ENCODE data around the gene COA5. TPM values are rescaled to one million over a fixed set of nuclear protein-coding genes. Genes with fewer than 3 reads are reported as not detected.

COA5 gene
- total RNA-seq, 1 experiment from 2014 or later: 18.6 TPM

DNA sequence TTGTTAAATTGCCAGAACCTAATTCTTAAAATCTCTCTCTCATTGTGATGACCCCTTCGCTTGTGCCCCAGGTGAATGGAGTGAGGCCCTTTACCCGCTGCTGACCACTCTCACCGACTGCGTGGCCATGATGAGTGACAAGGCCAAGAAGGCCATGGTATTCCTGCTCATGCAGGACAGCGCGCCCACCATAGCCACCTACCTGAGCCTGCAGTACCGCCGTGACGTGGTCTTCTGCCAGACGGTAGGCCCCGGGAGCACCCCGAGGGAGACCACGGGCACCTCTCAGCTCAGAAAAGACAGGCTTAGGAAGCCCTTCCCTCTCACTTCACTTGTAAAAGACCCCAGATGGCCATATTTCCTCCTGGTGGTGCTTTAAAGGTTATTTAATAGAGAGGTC is 44.9 kb downstream of the COA5 start:
- 0 out of 4 replicates have a peak, but pooled peaks cover 0 to 2% of the 10 kb centered on the region in 2 experiments for H3K36me3 ChIP-seq (ENCODE audit: control insufficient read depth in 1 of 2, insufficient read depth in 2 of 2, low read length in 2 of 2)
- H3K4me3 ChIP-seq (replicated peaks in 1 of 2; ENCODE audit: low read depth in 1 of 2, low read length in 2 of 2): no peak overlapping the region
- BruUV-seq (replicated peaks): no TSS peak
- no peak for ATAC-seq
- no peaks in the 10 kb centered on the region for H3K9me2 ChIP-seq (ENCODE audit: insufficient read depth)
- no peaks in the 10 kb centered on the region for H3K27me3 ChIP-seq (ENCODE audit: insufficient read depth, low read length)
- H3K79me2 ChIP-seq (ENCODE audit: insufficient read depth, low read length): no peaks in the 10 kb centered on the region
- ChIA-PET POLR2A (no interaction called here), CTCF (no interaction called here), RAD21 (ENCODE audit: low non-redundant PET in 1 of 2, low total read pairs in 2 of 2, uncharacterized antibody in 2 of 2, unreplicated experiment in 2 of 2) (no interaction called here)
- no peak overlapping the region for H3K4me2 ChIP-seq (ENCODE audit: low read length)
- no peaks in the 10 kb centered on the region for H3K9me3 ChIP-seq (ENCODE audit: control insufficient read depth in 1 of 2, insufficient read depth in 1 of 2, low read depth in 1 of 2, low read length in 2 of 2)
- H2AFZ ChIP-seq (ENCODE audit: low read depth, low read length, poor library complexity, severe bottlenecking): no peak overlapping the region
- TF ChIP-seq CEBPB (IDR thresholded peaks at IDR 0.05; ENCODE audit: low read depth) (no peak), CBX3 (IDR thresholded peaks at IDR 0.05; ENCODE audit: low read depth) (no peak), POLR2AphosphoS5 (IDR thresholded peaks at IDR 0.05; ENCODE audit: low read depth, low read length) (no peak), ELF1 (IDR thresholded peaks at IDR 0.05; ENCODE audit: borderline replicate concordance, low read depth) (no peak), SRF (IDR thresholded peaks at IDR 0.05; ENCODE audit: low read depth) (no peak), ZNF274 (IDR thresholded peaks at IDR 0.05; ENCODE audit: low read depth, low read length) (no peak)
- H3K4me1 ChIP-seq (ENCODE audit: control insufficient read depth in 1 of 2, insufficient read depth in 2 of 2, low read length in 2 of 2): peaks cover 0 to 6% of the 10 kb centered on the region in 2 experiments; a peak in 1 of 4 replicates
- DNase-seq (ENCODE audit: low read depth, low spot score): no peak
- no peak overlapping the region for H3K27ac ChIP-seq (ENCODE audit: low read depth, low read length)
- no peaks in the 10 kb centered on the region for H4K20me1 ChIP-seq (ENCODE audit: insufficient read depth)
- intact Hi-C loops (cut with micrococcal nuclease): no loop called here
- no peak overlapping the region for H3K9ac ChIP-seq (ENCODE audit: low read length)

DNA sequence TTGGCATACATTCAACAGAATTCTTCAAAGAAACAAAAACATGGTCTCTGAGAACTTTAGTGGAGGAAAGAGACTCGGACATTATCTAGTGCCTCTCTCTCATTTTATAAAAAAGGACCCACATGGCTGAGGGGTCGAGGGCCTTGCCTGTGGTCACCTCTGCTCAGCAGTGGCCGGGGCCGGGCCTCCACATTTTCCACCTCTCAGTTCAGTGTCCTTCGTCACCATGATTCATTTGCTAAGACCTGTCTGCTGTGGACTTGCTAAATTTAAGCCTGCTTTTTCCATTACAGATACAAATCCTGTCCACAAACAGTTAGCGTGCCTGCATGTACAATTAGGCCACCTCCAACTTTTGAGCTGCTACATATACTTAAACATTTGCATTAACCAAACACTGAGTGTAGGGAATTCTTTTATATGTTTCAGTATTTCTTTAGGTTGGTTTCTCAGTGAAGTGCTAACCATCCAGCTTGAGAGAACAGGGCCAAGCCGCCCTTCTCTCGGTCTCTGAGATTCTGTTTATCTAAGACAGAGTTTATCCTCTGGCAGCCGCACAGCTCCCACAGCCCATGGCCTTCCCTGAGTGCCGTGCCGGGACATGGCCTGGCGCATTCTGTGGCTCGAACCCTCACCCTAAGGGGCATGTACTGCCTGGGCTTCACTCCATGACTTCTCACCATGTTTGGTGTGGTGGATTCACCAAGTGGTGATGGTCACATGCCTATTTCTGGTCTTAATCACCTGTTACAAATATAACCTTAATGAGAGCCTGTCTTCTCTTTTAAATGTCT is 46.2 kb downstream of the COA5 start:
- no peak overlapping the region for H3K27ac ChIP-seq (ENCODE audit: low read depth, low read length)
- H3K4me1 ChIP-seq (ENCODE audit: control insufficient read depth in 1 of 2, insufficient read depth in 2 of 2, low read length in 2 of 2): peaks cover 0 to 6% of the 10 kb centered on the region in 2 experiments; a peak in 1 of 4 replicates
- no peaks in the 10 kb centered on the region for H3K9me2 ChIP-seq (ENCODE audit: insufficient read depth)
- no peak overlapping the region for H3K4me3 ChIP-seq (replicated peaks in 1 of 2; ENCODE audit: low read depth in 1 of 2, low read length in 2 of 2)
- H3K27me3 ChIP-seq (ENCODE audit: insufficient read depth, low read length): no peaks in the 10 kb centered on the region
- intact Hi-C loops (cut with micrococcal nuclease): no loop called here
- H4K20me1 ChIP-seq (ENCODE audit: insufficient read depth): no peaks in the 10 kb centered on the region
- CTCF ChIA-PET: no interaction called here
- no TSS peak for BruUV-seq (replicated peaks)
- H3K9me3 ChIP-seq (ENCODE audit: control insufficient read depth in 1 of 2, insufficient read depth in 1 of 2, low read depth in 1 of 2, low read length in 2 of 2): no peaks in the 10 kb centered on the region
- RAD21 ChIA-PET (ENCODE audit: low non-redundant PET in 1 of 2, low total read pairs in 2 of 2, uncharacterized antibody in 2 of 2, unreplicated experiment in 2 of 2): no interaction called here
- no peak overlapping the region for H2AFZ ChIP-seq (ENCODE audit: low read depth, low read length, poor library complexity, severe bottlenecking)
- H3K4me2 ChIP-seq (ENCODE audit: low read length): no peak overlapping the region
- TF ChIP-seq JUND (IDR thresholded peaks at IDR 0.05): no peak
- no peak for TF ChIP-seq POLR2AphosphoS5 (IDR thresholded peaks at IDR 0.05; ENCODE audit: low read depth, low read length)
- TF ChIP-seq CBX3 (IDR thresholded peaks at IDR 0.05; ENCODE audit: low read depth): no peak
- no peak for TF ChIP-seq ELF1 (IDR thresholded peaks at IDR 0.05; ENCODE audit: borderline replicate concordance, low read depth)
- TF ChIP-seq, protein P1, sequence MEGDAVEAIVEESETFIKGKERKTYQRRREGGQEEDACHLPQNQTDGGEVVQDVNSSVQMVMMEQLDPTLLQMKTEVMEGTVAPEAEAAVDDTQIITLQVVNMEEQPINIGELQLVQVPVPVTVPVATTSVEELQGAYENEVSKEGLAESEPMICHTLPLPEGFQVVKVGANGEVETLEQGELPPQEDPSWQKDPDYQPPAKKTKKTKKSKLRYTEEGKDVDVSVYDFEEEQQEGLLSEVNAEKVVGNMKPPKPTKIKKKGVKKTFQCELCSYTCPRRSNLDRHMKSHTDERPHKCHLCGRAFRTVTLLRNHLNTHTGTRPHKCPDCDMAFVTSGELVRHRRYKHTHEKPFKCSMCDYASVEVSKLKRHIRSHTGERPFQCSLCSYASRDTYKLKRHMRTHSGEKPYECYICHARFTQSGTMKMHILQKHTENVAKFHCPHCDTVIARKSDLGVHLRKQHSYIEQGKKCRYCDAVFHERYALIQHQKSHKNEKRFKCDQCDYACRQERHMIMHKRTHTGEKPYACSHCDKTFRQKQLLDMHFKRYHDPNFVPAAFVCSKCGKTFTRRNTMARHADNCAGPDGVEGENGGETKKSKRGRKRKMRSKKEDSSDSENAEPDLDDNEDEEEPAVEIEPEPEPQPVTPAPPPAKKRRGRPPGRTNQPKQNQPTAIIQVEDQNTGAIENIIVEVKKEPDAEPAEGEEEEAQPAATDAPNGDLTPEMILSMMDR (IDR thresholded peaks at IDR 0.05 in 2 of 3, conservative IDR thresholded peaks at IDR 0.05 in 1 of 3; ENCODE audit: borderline replicate concordance in 1 of 3, insufficient read depth in 1 of 3, low read depth in 2 of 3, low read length in 2 of 3): no peak
- TF ChIP-seq, protein P2, sequence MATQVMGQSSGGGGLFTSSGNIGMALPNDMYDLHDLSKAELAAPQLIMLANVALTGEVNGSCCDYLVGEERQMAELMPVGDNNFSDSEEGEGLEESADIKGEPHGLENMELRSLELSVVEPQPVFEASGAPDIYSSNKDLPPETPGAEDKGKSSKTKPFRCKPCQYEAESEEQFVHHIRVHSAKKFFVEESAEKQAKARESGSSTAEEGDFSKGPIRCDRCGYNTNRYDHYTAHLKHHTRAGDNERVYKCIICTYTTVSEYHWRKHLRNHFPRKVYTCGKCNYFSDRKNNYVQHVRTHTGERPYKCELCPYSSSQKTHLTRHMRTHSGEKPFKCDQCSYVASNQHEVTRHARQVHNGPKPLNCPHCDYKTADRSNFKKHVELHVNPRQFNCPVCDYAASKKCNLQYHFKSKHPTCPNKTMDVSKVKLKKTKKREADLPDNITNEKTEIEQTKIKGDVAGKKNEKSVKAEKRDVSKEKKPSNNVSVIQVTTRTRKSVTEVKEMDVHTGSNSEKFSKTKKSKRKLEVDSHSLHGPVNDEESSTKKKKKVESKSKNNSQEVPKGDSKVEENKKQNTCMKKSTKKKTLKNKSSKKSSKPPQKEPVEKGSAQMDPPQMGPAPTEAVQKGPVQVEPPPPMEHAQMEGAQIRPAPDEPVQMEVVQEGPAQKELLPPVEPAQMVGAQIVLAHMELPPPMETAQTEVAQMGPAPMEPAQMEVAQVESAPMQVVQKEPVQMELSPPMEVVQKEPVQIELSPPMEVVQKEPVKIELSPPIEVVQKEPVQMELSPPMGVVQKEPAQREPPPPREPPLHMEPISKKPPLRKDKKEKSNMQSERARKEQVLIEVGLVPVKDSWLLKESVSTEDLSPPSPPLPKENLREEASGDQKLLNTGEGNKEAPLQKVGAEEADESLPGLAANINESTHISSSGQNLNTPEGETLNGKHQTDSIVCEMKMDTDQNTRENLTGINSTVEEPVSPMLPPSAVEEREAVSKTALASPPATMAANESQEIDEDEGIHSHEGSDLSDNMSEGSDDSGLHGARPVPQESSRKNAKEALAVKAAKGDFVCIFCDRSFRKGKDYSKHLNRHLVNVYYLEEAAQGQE (IDR thresholded peaks at IDR 0.05; ENCODE audit: low read depth): no peak
- TF ChIP-seq ZFX (IDR thresholded peaks at IDR 0.05): no peak
- TF ChIP-seq POLR2A (IDR thresholded peaks at IDR 0.05; ENCODE audit: borderline replicate concordance, extremely low read depth, insufficient read depth, insufficient read length): no peak
- TF ChIP-seq EZH2 (IDR thresholded peaks at IDR 0.05): no peak
- TF ChIP-seq SIN3A (IDR thresholded peaks at IDR 0.05; ENCODE audit: low read depth): no peak
- no peak for TF ChIP-seq TCF7L2 (IDR thresholded peaks at IDR 0.05; ENCODE audit: borderline replicate concordance, extremely low read depth, insufficient read depth, insufficient read length)
- TF ChIP-seq, protein P3, sequence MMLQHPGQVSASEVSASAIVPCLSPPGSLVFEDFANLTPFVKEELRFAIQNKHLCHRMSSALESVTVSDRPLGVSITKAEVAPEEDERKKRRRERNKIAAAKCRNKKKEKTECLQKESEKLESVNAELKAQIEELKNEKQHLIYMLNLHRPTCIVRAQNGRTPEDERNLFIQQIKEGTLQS (IDR thresholded peaks at IDR 0.05): no peak
- no peak for TF ChIP-seq SRF (IDR thresholded peaks at IDR 0.05; ENCODE audit: low read depth)
- no peak for ATAC-seq
- DNase-seq (ENCODE audit: low read depth, low spot score): no peak
- POLR2A ChIA-PET: no interaction called here
- H3K79me2 ChIP-seq (ENCODE audit: insufficient read depth, low read length): no peaks in the 10 kb centered on the region
- no peaks in the 10 kb centered on the region for H3K36me3 ChIP-seq (ENCODE audit: control insufficient read depth in 1 of 2, insufficient read depth in 2 of 2, low read length in 2 of 2)
- no peak overlapping the region for H3K9ac ChIP-seq (ENCODE audit: low read length)

All from HCT116 (cell line).